Measurements from ENCODE around the gene ZNF22.

- TF ChIP-seq POLR2A (IDR thresholded peaks at IDR 0.05) (no peak), EP300 (IDR thresholded peaks at IDR 0.05) (no peak), CTCF (IDR thresholded peaks at IDR 0.05) (no peak), POLR2AphosphoS5 (IDR thresholded peaks at IDR 0.05) (no peak)
Observed at GRCh38 chr10:44983066-44983894, 17.4 kb upstream of the ZNF22 start.

Data from stomach (tissue), 4 donors.